Measurements from ENCODE around the gene CYP8B1.

Gene CYP8B1, protein sequence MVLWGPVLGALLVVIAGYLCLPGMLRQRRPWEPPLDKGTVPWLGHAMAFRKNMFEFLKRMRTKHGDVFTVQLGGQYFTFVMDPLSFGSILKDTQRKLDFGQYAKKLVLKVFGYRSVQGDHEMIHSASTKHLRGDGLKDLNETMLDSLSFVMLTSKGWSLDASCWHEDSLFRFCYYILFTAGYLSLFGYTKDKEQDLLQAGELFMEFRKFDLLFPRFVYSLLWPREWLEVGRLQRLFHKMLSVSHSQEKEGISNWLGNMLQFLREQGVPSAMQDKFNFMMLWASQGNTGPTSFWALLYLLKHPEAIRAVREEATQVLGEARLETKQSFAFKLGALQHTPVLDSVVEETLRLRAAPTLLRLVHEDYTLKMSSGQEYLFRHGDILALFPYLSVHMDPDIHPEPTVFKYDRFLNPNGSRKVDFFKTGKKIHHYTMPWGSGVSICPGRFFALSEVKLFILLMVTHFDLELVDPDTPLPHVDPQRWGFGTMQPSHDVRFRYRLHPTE

GRCh38 chr3:42875325-42876151 is at the start of gene CYP8B1:
Gene CYP8B1, minus strand, starts transcription at chr3:42875879. Its CDS starts 63 bp downstream, at chr3:42875816.
- TF ChIP-seq, protein P1, sequence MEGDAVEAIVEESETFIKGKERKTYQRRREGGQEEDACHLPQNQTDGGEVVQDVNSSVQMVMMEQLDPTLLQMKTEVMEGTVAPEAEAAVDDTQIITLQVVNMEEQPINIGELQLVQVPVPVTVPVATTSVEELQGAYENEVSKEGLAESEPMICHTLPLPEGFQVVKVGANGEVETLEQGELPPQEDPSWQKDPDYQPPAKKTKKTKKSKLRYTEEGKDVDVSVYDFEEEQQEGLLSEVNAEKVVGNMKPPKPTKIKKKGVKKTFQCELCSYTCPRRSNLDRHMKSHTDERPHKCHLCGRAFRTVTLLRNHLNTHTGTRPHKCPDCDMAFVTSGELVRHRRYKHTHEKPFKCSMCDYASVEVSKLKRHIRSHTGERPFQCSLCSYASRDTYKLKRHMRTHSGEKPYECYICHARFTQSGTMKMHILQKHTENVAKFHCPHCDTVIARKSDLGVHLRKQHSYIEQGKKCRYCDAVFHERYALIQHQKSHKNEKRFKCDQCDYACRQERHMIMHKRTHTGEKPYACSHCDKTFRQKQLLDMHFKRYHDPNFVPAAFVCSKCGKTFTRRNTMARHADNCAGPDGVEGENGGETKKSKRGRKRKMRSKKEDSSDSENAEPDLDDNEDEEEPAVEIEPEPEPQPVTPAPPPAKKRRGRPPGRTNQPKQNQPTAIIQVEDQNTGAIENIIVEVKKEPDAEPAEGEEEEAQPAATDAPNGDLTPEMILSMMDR (IDR thresholded peaks at IDR 0.05; ENCODE audit: borderline replicate concordance, insufficient read depth, low read depth, low read length), result no peak
- no peak within 1 kb of the TSS for H3K4me3 ChIP-seq (ENCODE audit: low read depth, low read length)

DNA sequence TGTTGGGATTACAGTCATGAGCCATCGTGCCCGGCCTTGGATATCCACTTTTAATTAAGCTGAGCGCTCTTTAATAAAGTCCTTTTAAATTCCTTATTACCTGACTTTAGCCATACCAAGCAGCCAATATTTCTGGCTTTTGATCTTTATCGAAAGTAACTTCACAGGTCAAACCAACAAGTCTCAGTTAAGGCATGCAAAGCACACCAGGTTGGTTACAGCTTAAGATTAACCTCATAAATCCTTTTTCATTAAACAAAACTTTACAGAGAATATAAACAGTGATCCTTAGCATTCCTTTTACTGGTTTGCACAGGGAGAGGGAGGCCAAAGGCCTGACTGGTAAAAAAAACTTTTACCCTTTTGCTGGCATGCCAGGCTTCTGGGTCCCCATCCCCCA is 47.9 kb upstream of the CYP8B1 start:
- TF ChIP-seq, protein P1 (IDR thresholded peaks at IDR 0.05; ENCODE audit: borderline replicate concordance, insufficient read depth, low read depth, low read length), result no peak
- H3K4me3 ChIP-seq (ENCODE audit: low read depth, low read length), result no peak overlapping the region

GRCh38 chr3:42914771-42915515 is 39.3 kb upstream of the CYP8B1 start:
- no peak overlapping the region for H3K4me3 ChIP-seq (ENCODE audit: low read depth, low read length)
- TF ChIP-seq, protein P1 (IDR thresholded peaks at IDR 0.05; ENCODE audit: borderline replicate concordance, insufficient read depth, low read depth, low read length), result no peak

DNA sequence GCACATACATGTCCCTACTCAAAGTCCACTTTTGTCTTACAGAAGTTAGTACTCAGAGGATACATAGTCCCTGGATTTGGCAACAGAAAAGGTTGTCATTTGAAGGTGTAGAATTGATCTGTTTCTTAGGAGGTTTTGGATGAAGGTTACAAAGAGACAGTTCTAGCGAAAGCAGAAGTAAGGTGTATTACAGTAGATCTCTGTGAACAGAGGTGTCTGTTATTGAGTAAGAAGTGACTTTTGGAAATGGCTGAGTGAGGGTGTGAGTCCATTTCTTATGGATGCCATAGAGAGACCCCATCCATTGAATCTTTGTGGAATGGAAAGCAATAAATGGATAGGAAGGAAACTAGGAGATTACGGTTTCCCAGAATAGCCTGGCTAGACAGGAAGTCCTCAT is 35.9 kb upstream of the CYP8B1 start:
- TF ChIP-seq, protein P1 (IDR thresholded peaks at IDR 0.05; ENCODE audit: borderline replicate concordance, insufficient read depth, low read depth, low read length), result no peak
- no peak overlapping the region for H3K4me3 ChIP-seq (ENCODE audit: low read depth, low read length)

DNA sequence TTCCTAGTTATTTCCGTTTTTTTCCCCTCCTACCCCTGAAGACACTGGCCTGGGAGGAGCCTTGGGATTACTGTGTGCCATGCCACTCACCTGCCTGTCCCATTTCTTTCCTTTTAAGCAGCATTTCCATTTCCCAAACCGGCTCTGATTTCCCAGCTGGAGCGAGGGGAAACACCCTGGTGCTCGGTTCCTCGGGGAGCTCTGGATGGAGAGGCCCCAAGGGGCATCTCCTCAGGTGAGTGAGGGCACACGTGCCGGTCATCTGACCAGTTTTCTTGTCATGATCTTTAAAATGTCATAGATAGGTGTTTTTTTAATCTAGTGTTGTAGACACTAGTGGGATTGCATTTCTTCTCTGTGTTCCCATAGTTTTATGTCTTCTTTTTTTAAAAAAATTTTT is 33.0 kb upstream of the CYP8B1 start:
- no peak overlapping the region for H3K4me3 ChIP-seq (ENCODE audit: low read depth, low read length)
- TF ChIP-seq, protein P1 (IDR thresholded peaks at IDR 0.05; ENCODE audit: borderline replicate concordance, insufficient read depth, low read depth, low read length), result no peak

GRCh38 chr3:42906848-42907183 is 31.1 kb upstream of the CYP8B1 start:
- TF ChIP-seq, protein P1 (IDR thresholded peaks at IDR 0.05; ENCODE audit: borderline replicate concordance, insufficient read depth, low read depth, low read length), result no peak
- no peak overlapping the region for H3K4me3 ChIP-seq (ENCODE audit: low read depth, low read length)
